NCI-H2081 treated with DMSO at 0.1 percent for 48 hours (cell line): Measurements from ENCODE around the gene PAOX.
"Not testable (repeated sequence)": the region's sequence is repeated elsewhere in the genome, so short reads cannot be mapped to it uniquely, and the experiment has no call there.

Source experiments
- DNase-seq: peaks from one replicate; lab custom pipeline; 2025; lab: John Stamatoyannopoulos, UW

PAOX gene

GRCh38 chr10:133364645-133365431 lies 14.2 kb upstream of the PAOX start:
- DNase-seq = no peak

GRCh38 chr10:133365461-133366129 lies 13.5 kb upstream of the PAOX start:
- no peak for DNase-seq

- DNase-seq = no peak
Observed at GRCh38 chr10:133366130-133366478, 13.0 kb upstream of the PAOX start.

- DNase-seq = no peak
Observed at GRCh38 chr10:133366751-133367150, 12.3 kb upstream of the PAOX start.

- not testable (repeated sequence) for DNase-seq
Observed at GRCh38 chr10:133367461-133367860, 11.6 kb upstream of the PAOX start.

GRCh38 chr10:133368153-133368552 lies 10.9 kb upstream of the PAOX start:
- DNase-seq = no peak

- no peak for DNase-seq
Observed at GRCh38 chr10:133370030-133370786, 8.9 kb upstream of the PAOX start.

GRCh38 chr10:133372507-133372906 lies 6.6 kb upstream of the PAOX start:
- DNase-seq = no peak

- peak; percentile 17 for DNase-seq
Observed at GRCh38 chr10:133373174-133374090, 5.6 kb upstream of the PAOX start, which contains the start of gene ECHS1. TSS of gene ECHS1 (minus strand) at chr10:133373354. CDS start at chr10:133373333, 21 bp downstream.

GRCh38 chr10:133375357-133376115 lies 3.5 kb upstream of the PAOX start:
- DNase-seq = no peak

- DNase-seq = not testable (repeated sequence)
Observed at GRCh38 chr10:133376183-133376582, 2.9 kb upstream of the PAOX start.

- DNase-seq = no peak
Observed at GRCh38 chr10:133377025-133377817, 1.8 kb upstream of the PAOX start.

GRCh38 chr10:133377818-133378250 lies 1.2 kb upstream of the PAOX start:
- DNase-seq = no peak

GRCh38 chr10:133378251-133379096 lies 588 bp upstream of the PAOX start:
- no peak for DNase-seq

- DNase-seq = no peak
Observed at GRCh38 chr10:133379801-133380666, 972 bp downstream of the PAOX start.

- DNase-seq = no peak
Observed at GRCh38 chr10:133381036-133381435, 2.0 kb downstream of the PAOX start.

GRCh38 chr10:133383551-133383950 lies 4.5 kb downstream of the PAOX start:
- DNase-seq = no peak

GRCh38 chr10:133384071-133384470 lies 5.0 kb downstream of the PAOX start:
- no peak for DNase-seq
